ENCODE results near the gene RANBP6.

RANBP6 gene

DNA sequence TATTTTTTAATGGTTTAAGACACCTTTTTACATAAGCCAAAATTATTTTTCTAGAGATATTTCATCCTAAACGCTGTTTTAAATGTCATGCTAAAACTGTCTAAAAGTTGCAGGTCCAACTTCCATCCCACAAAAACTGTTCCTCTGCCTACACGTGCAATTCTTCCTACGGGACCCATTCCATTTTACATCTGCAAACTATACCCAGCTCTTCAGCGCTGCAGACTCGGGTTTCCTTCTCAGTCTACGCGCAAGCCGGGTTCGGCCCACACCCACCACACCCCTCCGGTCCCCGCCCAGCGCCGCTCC is 8.7 kb downstream of the RANBP6 start:
- DNase-seq, result no peak

DNA sequence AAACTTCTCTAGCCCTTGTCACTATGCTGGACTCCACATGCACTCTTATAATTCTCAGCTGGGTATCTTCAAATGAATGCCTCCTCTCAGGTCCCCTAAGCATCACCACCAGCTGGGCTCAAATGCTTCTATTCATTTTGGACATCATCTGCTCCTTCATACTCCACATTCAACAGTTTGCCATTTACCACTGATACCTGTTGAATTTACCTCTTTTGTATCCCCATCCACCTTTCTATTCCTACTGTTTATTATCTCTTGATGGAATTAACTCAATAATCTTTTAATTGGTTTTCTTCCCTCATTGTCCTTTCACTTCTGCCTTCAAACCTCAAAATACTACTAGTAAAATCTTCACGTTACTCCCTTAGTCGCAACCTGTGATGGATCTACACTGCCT is 14.5 kb downstream of the RANBP6 start:
- DNase-seq, result no peak

DNA sequence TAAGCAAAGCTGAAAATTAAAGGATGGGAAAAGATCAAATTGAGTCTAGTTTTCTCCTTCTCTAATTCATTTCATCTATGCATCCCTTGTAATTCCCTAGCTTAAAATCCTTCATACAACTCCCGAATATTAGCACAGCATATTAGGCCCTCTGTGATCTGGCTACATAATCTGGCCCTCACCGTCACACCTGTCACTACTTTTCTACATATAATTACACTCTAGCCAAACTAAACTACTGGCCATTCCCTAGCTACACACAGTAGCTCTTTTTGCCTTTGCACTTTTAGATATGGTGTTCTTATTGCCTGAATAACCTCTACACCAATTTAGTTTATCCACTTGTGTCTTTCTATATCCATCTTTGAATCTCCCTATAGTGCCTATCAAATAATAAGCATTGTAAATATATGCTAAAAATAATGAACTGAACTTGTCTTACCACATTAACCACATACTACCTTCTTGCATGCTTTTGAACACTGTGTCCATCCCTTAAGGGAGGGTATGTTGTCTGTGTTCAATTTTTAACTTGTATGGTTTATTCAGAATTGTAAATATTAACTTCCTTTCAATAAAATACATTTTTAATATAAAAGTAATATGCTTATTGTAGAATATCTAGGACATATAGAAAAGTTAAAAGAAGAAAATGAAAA is 15.9 kb downstream of the RANBP6 start:
- DNase-seq, result no peak

DNA sequence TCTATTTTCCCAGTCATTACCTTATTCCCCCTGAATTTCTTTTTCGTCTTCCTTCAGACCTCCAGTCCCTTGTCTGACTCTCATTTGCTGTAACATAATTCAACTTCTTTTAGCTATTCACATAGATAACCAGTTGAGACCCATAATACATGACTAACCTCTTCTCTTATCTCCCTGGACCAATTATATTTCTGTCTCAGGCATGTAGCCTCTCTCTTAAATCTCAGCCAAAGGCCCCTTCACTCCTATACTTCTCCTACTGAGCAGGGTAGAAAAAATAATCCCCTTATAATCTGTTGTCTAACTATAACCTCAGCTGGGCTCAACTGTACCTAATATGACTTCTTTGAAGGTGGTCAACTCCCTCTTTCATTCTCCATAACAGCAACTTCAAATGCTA is 20.9 kb downstream of the RANBP6 start:
- DNase-seq, result no peak

DNA sequence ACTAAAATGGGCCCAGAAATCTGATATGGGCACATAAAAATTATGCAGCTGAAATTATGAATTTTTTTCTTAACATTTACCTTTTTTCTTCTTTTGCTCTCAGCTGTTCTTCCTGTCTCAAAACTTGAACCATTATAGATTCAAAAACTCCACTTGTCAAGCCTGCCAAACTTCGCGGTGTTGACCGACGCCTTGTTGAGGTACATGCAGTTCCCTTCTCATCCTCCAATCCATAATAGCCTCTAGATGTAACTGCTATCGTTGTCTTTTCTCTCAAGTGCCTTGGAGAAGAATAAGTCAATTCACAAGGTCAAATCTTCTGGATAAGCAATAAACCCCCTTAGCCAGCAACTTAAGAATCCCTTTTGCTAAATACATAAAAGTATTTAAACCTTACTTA is 27.2 kb downstream of the RANBP6 start:
- DNase-seq, result no peak

DNA sequence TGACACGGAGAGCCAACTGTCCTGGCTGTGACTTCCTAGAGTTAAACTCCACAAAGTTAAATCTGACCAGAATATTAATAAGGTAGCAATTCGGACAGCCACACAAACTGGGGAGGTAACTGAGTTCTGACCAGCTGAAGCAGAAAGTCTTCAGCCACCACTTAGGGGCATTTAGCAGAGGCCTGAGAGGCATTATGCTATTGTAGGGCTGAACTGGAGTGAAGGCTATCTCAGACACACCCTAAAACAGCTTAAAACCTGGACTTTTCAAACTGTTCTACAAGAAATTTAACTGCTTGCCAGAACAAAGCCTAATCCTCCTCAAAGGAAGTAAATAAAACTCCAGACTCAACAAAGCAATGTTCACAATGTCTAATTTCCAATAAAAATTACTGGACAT is 32.4 kb downstream of the RANBP6 start:
- no peak for DNase-seq

DNA sequence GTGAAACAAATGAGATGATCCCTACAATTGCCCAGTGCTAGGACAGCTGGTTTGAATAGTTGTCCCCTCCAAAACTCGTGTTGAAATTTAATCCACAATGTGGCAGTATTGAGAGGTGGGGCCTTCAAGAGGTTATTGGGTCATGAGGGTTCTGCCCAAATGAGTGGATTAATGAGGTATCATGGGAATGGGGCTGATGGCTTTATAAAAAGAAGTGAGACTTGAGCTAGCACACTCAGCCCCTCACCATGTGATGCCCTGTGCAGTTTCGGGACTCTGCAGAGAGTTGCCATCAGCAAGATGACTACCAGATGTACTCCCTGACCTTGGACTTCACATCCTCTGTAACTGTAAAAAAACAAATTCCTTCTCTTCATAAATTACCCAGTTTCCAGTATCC is 33.1 kb downstream of the RANBP6 start:
- DNase-seq, result no peak

DNA sequence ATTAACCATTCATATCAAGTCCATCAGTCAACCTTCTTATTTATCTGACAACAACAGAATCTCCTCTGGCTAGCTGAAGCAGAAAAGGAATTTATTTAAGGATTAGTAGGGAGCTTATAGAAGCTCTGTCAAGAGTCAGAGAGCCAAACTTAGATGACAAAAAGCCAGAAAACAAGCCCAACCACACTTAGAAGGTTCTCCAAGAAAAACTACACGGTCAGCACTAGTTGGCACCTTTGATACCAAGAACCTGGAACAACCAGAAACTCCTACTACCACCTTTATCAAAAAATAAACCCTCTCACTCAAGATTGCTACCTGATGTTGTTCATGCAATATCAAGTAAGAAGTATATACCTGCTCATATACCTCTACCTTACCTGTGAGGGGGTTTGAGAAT is 36.9 kb downstream of the RANBP6 start:
- no peak for DNase-seq

DNA sequence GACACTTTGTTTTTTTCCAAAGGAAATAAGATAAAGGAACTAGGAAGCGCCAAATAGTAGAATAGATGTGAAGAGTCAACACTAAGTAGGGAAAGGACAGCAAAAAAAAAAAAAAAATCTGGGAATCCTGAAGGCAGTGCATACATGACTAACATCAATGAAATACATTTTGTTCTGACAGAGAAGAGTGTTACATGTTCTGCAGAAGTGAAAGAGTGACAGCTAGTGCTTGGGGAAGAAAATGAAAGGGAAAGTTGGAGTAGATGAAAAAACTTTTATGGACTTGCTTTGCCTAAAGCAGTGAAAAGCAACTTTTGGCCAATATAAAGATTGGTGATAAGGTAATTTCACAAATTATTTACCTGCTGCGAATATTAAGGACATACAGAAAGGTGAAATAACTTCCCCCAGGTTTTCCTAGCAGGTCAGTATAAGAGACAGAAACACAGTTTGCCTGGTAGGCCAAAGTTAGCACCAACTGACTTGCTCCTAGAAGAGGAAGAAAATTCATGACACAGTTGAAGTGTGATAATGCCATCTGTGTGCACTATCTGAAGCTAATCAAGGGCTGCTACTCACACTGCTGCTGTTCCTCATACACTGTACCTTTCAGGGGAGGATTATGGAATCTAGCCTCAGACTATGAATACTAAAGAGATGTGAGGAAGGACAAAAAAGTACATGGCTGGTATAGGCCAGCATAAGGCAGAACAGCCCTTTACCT is 38.6 kb downstream of the RANBP6 start:
- DNase-seq, result no peak

DNA sequence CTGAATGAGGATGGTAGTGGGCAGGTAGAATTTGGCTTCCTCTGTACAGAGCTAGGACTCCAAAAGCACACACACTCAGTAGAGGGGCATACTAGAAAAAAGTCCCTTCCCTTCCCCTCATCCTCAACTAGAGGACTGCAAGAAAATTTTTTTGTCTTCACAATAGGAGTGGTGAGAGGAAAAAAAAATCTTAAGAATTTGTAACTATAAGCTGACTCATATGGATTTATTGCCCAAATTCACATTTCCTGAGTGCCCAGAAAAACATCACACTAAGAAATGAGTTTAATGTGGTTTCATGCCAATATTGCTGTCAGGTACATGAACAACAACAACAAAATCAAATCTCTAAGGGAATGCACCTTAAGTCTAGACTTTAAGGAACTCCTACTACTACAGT is 43.7 kb downstream of the RANBP6 start:
- no peak for DNase-seq
